Uterus (tissue), 2 donors: ENCODE results near the gene YTHDF1.

ENCODE experiments used
- CTCF ChIP-seq, 4 experiments: fragments of 200-600 bp in 2 of 4; fragments of 450-650 bp in 2 of 4; sonication (generic) in 2 of 4; IDR thresholded peaks; one replicate each; pipeline ENCODE4 v1.5.1; 2016 to 2019; ENCODE audit warnings: antibody characterized with exemption in 4 of 4, mild to moderate bottlenecking in 2 of 4, moderate library complexity in 1 of 4
- POLR2A ChIP-seq, 2 donors: fragments of 450-650 bp; IDR thresholded peaks; one replicate each; pipeline ENCODE4 v1.6.1; 2016; ENCODE audit warnings: antibody characterized with exemption in 2 of 2, mild to moderate bottlenecking in 1 of 2, moderate library complexity in 1 of 2

GRCh38 chr20:63159826-63160640 lies 55.9 kb downstream of the YTHDF1 start:
- TF ChIP-seq CTCF (IDR thresholded peaks at IDR 0.05) (no peak), POLR2A (IDR thresholded peaks at IDR 0.05) (no peak)
